Measurements from ENCODE around the gene LSAMP.

LSAMP gene

GRCh38 chr3:115928376-115928775 is 516.9 kb downstream of the LSAMP start:
- DNase-seq: no peak

DNA sequence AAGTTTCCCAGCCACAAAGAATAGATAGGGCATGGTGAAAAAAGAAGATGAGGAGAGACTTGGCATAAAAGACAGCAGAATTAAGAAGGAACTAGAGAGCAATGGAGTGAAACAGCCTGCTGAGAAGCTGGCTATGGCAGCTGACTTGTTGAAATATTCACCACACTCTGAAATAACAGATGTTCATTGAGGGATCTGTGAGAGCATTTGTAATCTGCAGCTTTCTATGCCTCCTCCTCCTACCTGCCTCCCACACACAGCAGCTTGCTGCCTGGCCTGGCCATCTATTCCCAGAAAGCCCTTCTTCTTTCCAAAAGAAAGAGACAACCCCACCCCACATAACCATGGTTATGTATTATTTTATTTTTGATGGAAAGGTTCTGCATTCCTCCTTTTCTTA is 518.1 kb downstream of the LSAMP start:
- DNase-seq: no peak

DNA sequence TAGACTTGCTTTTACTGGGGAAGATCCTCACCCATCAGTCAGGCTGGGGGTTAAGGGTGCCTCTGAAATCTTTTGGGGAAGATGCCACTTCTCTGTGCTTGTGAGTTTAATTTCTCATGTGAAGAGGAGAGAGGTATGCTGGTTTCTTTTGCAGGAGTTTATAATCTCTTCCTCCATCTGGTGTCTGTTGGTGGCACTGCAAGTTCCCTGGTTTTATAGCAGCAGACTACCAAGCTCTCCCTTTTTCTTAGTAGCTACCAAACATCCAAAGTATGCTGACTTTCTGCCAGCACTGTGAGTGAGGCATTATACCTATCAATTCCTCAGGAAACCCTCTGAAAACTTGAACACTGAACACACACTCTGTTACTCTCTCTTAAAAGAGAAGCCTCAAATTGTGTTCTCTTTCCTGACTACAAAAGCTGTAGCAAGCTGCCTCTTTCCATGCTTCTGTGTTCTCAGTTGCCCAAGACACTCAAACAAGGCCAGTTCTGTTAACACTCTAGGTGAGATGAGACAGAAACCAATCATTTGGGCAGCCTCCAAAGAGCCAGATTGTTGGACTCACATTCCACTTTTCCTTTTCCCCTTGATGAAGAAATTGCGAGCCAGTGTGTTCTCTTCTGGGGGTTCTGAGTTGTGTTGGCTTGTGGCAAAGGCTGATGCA is 522.5 kb downstream of the LSAMP start:
- DNase-seq: no peak

- no peak for DNase-seq
Observed at GRCh38 chr3:115921711-115922110, 523.6 kb downstream of the LSAMP start.

GRCh38 chr3:115918900-115919299 is 526.4 kb downstream of the LSAMP start:
- no peak for DNase-seq

DNA sequence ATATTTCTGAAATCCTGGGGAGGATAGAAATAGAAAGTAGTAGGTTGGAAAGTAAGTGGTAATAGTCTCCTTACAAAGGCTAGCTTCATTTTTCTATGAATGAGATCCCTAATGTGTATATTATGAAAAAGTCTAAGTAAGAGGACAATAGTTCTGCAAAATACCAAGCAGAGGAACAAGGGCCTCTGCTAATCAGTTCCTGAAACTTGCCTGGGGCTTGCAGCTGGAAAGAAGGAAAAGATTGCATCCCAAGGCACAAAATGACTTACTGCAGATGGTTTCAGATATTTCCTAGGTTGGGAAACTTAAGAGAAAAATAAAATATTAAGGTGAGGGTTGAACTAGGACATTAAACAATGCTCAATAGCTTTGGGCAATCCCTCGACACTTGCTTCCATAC is 528.4 kb downstream of the LSAMP start:
- no peak for DNase-seq

GRCh38 chr3:115915061-115915460 is 530.2 kb downstream of the LSAMP start:
- no peak for DNase-seq

GRCh38 chr3:115913069-115913686 is 532.1 kb downstream of the LSAMP start:
- DNase-seq: peak; percentile 20

- DNase-seq: no peak
Observed at GRCh38 chr3:115912372-115912771, 532.9 kb downstream of the LSAMP start.

DNA sequence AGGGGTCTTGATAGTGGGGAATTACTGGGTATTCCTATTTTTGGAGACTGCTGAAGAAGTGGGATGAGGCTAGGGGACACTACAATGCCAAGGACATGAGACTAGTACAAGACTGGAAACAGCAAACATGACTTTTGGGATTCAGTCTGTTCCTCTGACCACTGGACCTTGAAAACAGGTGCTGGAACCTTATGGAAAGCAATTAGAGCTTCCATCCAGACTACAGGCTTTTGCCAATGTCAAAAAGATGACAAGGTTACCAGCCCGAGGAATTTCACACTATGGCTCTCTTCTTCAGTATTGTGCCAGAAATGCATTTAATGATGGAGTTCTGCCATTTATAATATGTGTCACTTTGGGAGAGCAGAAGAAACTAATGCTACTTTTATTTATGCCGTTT is 539.4 kb downstream of the LSAMP start:
- DNase-seq: no peak

DNA sequence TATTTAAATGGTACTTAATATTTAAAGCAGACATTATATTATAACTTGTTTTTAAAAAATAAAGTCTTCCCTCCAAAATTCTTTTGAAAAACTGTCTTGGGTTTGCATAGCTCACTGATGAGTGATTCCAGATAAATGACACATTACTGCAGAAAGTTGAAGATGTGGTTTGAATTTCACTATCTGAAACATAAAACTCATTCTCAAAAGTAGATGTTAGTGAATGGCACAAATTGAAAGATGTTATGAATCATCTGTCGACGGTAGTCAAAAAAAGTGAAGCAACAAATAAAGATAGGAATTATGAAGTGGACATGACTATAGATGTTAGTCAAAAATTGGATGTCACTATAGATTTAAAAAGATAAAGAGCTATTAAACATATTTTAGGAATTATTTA is 541.4 kb downstream of the LSAMP start:
- DNase-seq: no peak

DNA sequence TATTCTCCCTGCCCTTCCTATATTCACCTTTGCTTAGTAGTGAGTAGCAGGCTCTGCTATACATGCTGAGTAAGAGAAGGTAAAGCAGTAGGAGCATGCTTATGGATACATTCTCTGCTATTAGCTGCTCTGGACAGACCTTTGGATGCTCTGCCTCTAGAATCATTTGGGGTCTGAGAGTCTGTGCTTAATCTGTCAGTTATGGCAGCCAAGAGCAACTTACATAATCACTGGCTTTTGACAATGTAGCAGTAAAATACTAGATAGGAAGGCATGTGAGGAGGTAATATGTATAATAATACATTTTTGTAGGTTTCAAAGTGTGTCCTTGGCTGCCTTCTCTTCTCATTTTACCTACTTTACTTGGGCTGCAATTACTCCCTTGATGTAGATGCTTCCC is 544.3 kb downstream of the LSAMP start:
- no peak for DNase-seq

DNA sequence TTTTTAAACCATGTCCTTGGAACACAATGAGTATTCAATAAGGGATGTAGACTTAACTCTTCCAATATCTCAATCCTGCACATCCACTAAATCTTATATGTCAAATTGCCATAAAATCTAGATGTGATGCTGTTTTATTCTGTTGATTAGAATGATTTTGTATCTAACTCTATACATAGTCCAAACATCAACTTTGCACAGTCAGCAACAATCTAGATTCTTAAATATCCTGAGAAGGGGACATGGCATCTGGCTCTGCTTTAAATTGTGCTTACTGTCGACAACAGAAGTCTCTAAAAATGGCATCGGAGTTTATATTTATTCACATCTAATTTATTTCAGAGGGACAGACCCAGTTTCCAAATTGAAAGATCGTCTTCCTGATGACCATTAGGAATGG is 545.8 kb downstream of the LSAMP start:
- DNase-seq: no peak

DNA sequence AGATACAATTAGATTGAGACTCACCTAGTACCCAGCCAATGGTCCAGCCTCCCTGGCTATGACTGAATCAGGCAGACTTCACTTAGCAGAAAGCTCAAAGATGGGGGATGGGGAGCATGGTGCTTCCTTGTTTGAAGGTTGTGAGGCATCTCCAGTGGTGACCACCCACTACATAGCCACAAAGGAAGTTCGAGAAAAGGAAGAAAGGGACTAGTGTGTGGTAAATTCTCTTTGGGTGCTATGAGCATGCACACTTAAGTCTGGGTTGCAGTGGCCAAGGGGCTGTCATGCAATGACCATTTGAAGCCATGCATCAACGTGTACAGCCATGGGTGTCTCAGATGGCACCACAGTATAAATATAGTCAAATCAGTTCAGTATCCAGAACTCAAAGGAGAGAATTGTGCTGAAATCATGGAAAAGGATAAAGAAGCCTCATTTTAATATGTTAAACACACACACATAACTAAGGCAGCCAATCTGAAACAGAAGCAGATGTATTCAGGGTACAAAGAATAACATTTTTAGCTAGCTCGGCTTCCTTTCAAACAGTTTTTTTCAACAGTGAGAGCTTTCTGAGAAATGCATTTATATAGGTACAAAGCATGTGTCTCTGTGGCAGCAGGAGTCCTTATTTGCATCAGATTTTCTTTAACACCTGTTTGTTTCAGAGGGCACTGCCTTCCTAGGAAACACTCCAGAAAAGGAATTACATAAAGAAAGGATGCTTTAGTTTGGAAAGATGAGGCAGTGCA is 546.5 kb downstream of the LSAMP start:
- DNase-seq: no peak

DNA sequence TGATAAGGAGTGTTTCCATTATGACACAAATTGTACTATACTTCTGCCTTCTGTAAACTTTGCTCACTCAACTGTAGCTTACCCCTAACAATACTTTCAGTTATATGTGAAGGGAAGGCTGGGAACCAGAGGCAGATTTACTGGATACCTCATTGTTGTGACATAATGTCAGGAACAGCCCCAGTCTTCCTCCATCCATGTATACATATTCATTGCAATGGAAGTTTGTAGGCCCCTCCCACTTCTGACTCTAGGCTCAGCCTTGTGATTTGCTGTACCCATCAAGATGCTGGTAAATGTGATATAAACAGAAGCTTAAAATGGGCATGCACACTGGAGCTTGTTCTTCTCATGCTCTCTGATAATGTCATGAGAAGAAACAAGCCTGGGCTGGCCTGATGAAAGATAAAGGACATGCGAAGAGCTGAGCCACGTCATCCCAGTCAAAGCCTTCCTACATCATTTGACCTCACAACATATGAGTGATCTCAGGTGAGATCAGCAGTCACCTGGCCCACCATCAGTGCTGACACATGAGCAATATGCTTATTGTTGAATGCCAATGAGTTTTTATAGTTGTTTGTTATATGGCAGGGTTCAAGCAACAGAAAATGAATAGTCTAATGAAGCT is 554.2 kb downstream of the LSAMP start:
- no peak for DNase-seq

DNA sequence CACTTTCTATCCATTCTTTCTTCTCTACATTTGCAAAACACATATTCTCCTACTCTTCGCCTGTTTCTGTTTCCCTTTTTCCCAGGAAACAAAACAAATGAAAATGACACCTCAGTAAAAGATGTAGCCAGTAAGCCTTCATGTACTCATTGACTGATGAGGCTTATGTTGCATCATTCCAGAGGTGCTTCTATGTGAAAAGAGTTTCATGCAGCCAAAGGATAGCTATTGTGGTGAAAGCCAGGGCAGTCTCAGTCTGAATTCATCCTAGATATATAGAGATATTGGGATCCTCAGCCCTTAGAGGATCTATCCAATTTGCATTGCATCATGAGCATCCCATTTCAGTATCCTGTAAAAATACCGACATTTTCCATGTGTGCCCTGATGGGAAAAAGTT is 554.7 kb downstream of the LSAMP start:
- no peak for DNase-seq

DNA sequence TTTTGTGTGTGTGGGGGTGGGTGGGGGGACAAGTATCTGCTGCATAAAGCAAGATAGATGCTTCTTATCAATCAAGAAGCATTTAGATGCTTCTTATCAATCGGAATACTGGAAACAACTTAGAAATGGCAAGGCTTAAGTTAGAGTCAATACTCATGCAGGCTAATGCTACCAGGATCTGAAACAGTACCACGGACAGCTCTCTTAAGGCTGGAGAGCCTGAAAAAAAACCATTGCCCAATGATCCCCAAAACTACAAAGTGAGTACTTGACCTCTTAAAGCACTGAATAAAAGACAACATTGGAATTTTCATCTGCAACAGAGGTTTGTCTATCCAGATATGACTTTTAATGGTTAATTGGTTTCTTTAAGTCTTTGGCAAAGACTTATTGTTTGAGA is 559.7 kb downstream of the LSAMP start:
- DNase-seq: no peak

GRCh38 chr3:115877615-115877899 is 567.7 kb downstream of the LSAMP start:
- no peak for DNase-seq

GRCh38 chr3:115876876-115877614 is 568.2 kb downstream of the LSAMP start:
- peak; percentile 44 for DNase-seq

- DNase-seq: no peak
Observed at GRCh38 chr3:115875460-115875859, 569.8 kb downstream of the LSAMP start.

GRCh38 chr3:115871735-115872134 is 573.6 kb downstream of the LSAMP start:
- DNase-seq: no peak

DNA sequence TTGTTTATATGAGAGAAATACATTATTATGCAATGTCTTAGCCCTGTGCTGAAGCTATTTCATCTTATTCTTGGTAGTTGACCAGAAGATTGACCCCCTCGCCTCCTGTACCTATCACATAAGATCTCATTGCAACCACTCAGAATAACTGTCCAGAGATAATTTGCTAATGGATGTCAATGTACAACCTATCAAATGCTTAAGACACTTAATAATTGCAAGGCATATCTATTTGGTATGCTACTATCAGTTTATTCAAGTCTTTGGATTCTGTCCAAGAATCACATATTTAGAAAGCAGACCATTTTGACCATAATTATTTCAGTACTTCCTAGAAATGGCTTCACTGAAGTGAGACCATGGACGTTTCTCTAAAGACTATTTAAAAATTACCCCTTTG is 580.4 kb downstream of the LSAMP start:
- no peak for DNase-seq

DNA sequence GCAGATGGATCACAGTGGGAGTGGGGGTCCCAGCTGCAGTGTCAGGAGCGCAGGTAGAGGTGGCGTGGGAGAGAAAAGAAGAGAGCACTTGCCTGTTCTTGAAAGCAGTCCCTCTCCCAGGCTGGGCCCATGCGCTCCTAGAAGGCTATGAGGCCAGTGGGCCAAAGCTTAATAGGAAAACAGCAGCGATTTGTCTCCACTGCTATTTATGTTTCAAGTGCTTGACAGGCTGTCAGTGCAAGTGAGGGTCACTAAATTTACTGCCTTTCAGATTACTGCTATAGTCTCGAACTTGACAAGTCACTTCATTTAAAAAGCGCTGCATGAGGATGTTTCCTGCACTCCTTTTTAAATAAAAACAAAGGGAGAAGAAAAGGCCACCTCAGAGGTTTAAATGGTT is 582.4 kb downstream of the LSAMP start:
- no peak for DNase-seq
